Astrocyte (in vitro differentiated cells and primary cell): Measurements from ENCODE around the gene BCL3.

Experiments
- CTCF ChIP-seq: IDR thresholded peaks from 2 replicates; pipeline ENCODE4 v1.5.1; 2011; ENCODE audit warnings: low read depth, mild to moderate bottlenecking, inconsistent platforms, low read length, moderate library complexity; ENCODE audit not compliant: insufficient read depth
- EZH2 ChIP-seq: IDR thresholded peaks from 2 replicates; pipeline ENCODE4 v1.6.1; 2012; ENCODE audit warnings: mild to moderate bottlenecking, low read length, inconsistent platforms; ENCODE audit not compliant: insufficient read depth

- no peak for TF ChIP-seq CTCF
- TF ChIP-seq EZH2 = no peak
These were observed 34.2 kb downstream of the BCL3 start for GRCh38 chr19:44782729-44783128.
